HG02678 (cell line): ENCODE data around the gene SLC5A4.
"Not testable (repeated sequence)": the region's sequence is repeated elsewhere in the genome, so short reads cannot be mapped to it uniquely, and the experiment has no call there.

Source experiments
- ATAC-seq: cut with Tn5 transposase; IDR thresholded peaks from one replicate; pipeline ENCODE4 v1.9.1; 2021; ENCODE audit warnings: mild to moderate bottlenecking, moderate library complexity; ENCODE audit not compliant: unreplicated experiment

SLC5A4 gene

GRCh38 chr22:32255217-32255616 lies at the start of gene SLC5A4:
Gene SLC5A4 (minus strand): TSS chr22:32255347. CDS start chr22:32255329, 18 bp downstream.
- no peak for ATAC-seq

DNA sequence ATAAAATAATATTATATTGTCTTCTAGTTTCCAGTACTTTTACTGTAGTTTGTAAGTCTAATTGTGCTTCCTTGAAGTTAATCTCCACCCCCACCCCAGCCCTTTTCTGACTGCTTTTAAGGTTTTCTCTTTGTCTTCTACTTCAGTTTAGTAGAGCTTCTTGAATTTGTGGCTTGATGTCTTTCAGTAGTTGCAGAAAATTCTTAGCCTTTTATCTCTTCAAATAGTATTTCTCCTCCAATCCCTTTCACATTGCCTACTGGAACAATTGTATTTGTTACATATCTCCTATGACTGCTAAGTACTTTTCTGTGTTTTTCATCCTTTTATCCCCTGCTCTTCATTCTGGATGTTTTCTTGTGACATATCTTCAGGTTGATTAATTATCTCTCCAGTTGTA lies 38.8 kb upstream of the SLC5A4 start:
- ATAC-seq = not testable (repeated sequence)

DNA sequence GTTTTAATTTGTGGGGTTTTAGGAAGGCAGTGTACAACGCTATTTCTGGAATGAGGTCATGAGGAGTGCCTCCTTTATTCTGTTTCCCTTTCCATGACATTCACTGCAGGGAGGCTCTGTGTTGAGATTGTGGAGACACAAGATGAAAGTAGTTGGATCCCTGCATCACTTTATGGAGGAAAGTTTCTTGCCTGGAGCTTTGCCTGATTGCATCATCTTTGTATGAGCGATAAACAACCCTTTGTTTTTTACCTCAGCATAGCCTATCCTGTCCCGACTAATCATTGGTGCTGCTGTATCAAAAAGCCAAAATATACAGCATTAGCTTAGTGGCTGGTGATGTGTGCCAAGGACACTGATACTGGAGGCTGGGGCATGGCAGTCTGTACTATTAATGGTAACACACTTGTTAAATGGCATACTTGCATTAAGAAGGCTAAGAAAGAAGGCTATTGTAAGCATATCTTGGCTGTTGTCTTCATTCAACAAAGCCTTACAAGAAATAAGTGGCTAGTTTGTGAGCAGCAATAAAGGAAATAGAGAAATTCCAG lies 31.2 kb upstream of the SLC5A4 start:
- ATAC-seq = no peak

DNA sequence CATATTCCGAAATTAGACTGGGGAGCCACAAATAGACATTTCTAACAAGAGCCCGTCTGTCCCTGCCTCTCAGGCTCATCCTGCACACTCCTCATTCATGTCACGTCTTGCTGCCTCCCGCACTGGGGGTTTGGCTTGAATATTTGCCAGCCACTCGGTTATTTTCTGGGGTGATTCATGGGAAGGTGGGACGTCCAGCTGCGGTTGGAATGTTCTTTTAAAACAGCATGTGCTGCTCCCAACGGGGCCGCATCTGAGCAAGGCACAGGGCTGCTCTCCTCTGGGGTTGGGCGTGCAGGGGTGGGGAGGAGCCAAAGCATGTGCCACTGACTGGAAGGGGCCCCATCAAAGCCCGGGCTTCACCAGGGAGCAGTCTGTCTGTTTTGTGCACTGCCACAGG lies 25.9 kb upstream of the SLC5A4 start:
- no peak for ATAC-seq

GRCh38 chr22:32275353-32275752 lies 20.2 kb upstream of the SLC5A4 start:
- ATAC-seq = not testable (repeated sequence)

- ATAC-seq = no peak
Observed at GRCh38 chr22:32271389-32271788, 16.2 kb upstream of the SLC5A4 start.

DNA sequence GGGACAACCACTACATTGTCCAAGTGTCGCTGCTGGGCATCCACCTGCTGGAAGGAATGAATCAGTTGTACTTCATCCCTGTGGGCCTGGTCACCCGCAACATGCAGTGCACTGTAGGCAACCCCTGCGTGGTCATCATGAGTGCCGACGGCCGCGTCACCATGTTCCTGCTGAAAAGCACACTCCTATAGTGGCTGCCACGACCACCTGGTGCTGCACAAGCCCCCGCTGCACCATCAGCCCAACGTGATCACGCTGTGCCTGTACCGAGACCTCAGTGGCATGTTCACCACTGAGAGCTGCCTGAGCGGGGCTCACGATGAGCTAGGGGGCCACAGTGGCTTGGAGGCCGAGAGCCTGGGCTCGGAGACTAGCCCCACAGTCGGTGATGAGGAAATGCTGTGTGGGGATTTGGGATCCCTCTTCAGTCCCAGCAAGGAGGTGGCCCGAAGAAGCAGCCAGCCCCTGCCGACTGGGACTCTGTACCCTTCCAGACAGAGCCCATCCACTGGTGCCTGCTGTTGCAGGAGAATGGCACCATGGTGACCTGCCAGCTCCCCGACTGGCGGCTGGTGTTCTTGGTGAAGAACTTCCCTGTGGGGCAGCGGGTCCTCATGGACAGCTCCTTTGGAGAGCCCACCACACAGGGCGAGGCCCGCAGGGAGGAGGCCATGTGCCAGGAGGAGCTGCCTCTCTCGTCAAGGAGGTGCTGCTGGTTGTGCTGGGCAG lies 15.7 kb upstream of the SLC5A4 start:
- ATAC-seq = no peak

GRCh38 chr22:32269316-32269715 lies 14.2 kb upstream of the SLC5A4 start:
- ATAC-seq = no peak

DNA sequence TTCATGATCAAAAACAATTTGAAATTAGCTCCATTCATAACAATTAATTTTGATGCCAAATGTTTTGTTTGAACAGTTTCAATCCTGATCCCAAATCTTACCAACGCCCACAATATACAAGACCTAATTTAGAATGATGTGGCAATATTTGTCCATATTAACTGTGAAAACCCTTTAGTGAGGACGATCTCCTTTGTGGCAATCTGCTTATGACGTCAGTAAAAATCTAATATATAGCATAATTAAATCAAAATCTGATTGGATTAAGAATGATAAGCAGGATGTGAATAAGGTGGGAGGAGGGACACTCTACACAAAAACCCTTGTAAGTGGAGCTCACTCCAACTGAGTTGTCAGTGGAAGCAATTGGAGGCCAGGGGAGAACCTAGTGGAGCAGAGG lies 11.9 kb upstream of the SLC5A4 start:
- no peak for ATAC-seq

GRCh38 chr22:32265882-32266767 lies 11.0 kb upstream of the SLC5A4 start:
- ATAC-seq = no peak

DNA sequence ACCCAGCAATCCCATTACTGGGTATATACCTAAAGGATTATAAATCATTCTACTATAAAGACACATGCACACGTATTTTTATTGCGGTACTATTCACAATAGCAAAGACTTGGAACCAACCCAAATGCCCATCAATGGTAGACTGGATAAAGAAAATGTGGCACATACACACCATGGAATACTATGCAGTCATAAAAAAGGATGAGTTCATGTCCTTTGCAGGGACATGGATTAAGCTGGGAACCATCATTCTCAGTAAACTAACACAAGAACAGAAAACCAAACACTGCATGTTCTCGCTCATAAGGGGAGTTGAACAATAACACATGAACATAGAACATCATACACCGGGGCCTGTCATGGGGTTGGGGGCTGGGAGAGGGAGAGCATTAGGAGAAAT lies 8.5 kb upstream of the SLC5A4 start:
- ATAC-seq = not testable (repeated sequence)

GRCh38 chr22:32261306-32261705 lies 6.2 kb upstream of the SLC5A4 start:
- ATAC-seq = no peak

GRCh38 chr22:32258791-32259190 lies 3.6 kb upstream of the SLC5A4 start:
- no peak for ATAC-seq

DNA sequence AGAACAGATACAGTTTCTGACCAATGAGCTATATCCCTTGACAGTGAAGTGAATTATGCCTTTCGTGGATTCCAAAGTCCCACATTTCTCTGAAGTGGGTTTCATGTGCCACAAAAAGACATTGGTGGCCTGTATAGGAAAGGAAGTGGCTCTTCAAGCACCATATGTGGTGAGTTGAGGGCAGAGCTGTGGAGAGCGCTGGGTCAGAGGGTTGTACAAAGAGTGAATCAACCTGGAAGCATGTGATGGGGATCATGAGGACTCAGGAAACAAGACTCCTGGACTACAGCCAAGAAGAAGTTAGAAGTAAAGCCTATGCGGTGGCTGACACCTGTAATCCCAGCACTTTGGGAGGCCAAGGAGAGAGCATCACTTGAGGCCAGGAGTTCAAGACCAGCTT lies 579 bp upstream of the SLC5A4 start:
- ATAC-seq = no peak

GRCh38 chr22:32249231-32249630 lies 5.9 kb downstream of the SLC5A4 start:
- no peak for ATAC-seq

DNA sequence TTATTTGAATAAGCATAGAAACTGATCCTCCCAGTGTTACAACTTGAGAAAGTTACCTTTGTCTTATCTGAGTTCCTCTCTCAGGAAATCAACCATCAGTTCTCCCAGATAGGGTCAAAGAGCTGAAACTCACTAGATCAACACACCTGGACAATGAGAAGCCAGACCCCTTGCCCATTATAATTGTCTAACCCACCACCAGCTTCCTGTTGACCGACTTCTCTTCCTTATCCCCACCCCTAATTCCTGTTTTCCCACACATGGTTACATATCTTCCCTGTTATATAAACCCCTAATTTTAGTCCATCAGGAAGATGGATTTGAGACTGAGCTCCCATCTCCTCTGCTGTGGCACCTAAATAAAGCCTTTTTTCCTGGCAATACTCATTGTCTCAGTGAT lies 6.9 kb downstream of the SLC5A4 start:
- no peak for ATAC-seq

- ATAC-seq = no peak
Observed at GRCh38 chr22:32246166-32246565, 9.0 kb downstream of the SLC5A4 start.

- ATAC-seq = no peak
Observed at GRCh38 chr22:32245042-32245441, 10.1 kb downstream of the SLC5A4 start.

GRCh38 chr22:32244547-32244946 lies 10.6 kb downstream of the SLC5A4 start:
- no peak for ATAC-seq

GRCh38 chr22:32240461-32240860 lies 14.7 kb downstream of the SLC5A4 start:
- no peak for ATAC-seq

DNA sequence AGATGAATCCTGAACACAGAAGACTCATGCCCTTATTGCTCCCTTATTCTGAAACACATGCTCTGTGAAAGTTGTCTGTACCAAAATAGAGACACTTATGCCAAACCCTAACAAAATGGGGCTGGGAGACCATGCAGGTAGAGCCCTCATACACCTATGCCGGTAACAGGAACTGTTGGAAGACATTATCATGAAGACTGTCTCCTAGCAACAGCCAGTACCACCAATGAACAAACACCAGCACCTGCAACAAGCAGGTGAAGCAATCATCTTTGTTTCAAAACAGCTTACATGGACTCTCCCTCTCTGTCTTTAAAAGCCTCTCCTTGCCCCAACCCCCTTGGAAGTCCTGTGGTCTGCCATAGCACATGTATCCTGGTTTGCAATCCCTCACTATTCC lies 17.2 kb downstream of the SLC5A4 start:
- ATAC-seq = no peak

- ATAC-seq = no peak
Observed at GRCh38 chr22:32236970-32237369, 18.2 kb downstream of the SLC5A4 start.
